ENCODE measurements around the gene HERPUD1. TPM values are rescaled to one million over a fixed set of nuclear protein-coding genes. Genes with fewer than 3 reads are reported as not detected.
A peak's percentile ranks its signal among the peaks of the same experiment; 100 is the strongest.

Gene HERPUD1
- total and polyA plus RNA-seq, 5 donors = 94.6 to 126 (median 116) TPM

DNA sequence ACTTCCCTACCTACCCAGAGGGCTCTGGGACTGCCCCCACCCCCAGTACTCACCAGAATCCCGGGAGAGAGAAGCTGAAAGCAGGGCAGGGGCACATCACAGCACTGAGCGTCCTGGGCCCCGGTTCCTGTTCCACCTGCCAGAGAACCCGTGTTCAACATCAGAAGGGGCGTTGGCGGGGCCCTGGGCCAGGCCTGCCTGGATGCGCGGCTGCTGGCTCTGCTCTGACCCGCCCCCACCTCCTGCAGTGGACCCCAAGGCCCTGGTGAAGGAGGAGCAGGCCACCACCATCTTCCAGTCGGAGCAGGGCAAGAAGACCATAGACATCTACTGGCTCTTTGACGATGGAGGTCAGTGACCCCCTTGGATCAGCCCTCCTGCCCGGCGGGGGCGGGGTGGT lies 39.2 kb upstream of the HERPUD1 start:
- no peak overlapping the region for H3K27ac ChIP-seq (ENCODE audit: low read length)
- no peaks in the 10 kb centered on the region for H3K9me3 ChIP-seq (ENCODE audit: control insufficient read depth, low read length)
- intact Hi-C loops (cut with DNase I) = no loop called here
- WGBS = 85% methylated on average over 14 of the region's 14 CpGs
- ATAC-seq = peak; percentile 14 to 42
- no peaks in the 10 kb centered on the region for H3K27me3 ChIP-seq (ENCODE audit: control insufficient read depth, insufficient read depth)
- H3K4me3 ChIP-seq (ENCODE audit: low read length) = no peak overlapping the region
- H3K4me1 ChIP-seq (ENCODE audit: control insufficient read depth, insufficient read depth, low read length) = no peaks in the 10 kb centered on the region
- DNase-seq = peak in 1 of 3 donors; percentile 21

DNA sequence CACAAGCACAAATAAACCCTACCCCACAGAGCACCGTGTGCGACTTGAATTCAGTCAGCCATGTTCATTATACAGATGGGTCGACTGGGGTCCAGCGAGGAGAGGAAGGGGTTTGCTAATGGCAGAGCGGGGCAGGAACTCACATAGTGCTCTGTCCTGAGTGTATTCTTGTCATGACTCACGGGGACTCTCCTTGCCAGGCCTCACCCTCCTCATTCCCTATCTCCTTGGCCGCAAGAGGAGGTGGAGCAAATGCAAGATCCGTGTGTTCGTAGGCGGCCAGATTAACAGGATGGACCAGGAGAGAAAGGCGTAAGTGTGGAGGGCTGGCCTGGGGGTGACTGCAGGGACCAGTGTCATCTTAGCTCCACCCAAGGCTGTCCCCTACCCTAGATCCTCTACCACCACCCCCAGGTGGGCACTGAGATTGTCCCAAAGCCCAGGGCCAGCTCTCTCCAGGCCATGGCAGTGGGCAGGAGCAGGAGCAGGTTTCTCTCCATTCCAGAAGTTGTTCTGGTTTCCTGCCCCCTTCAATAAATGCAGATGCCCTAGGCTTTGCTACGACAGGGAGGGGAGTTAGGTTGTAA lies 37.5 kb upstream of the HERPUD1 start:
- no peaks in the 10 kb centered on the region for H3K9me3 ChIP-seq (ENCODE audit: control insufficient read depth, low read length)
- intact Hi-C loops (cut with DNase I) = no loop called here

DNA sequence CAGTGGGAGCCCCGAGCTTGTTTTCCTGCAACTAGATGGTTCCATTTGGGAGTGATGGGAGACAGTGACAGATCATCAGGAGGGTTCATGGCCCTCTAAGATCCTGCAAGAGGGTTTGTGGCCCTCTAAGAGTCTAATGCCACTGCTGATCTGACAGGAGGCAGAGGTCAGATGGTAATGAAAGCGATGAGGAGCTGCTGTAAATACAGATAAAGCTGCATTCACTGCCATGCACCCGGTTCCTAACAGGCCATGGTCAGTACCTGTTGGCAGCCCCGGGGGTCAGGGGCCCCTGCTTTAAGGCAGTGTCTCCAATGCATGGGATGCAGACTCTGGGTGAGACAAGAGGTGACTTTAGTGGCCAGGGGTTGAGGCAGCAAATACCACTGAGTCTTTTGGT lies 36.1 kb upstream of the HERPUD1 start:
- Histone ChIP-seq H3K9me3 (ENCODE audit: control insufficient read depth, low read length) (no peaks in the 10 kb centered on the region), H3K27ac (ENCODE audit: low read length) (no peak overlapping the region), H3K4me1 (ENCODE audit: control insufficient read depth, insufficient read depth, low read length) (no peaks in the 10 kb centered on the region), H3K4me3 (ENCODE audit: low read length) (no peak overlapping the region), H3K27me3 (ENCODE audit: control insufficient read depth, insufficient read depth) (no peaks in the 10 kb centered on the region)
- DNase-seq (peak in 1 of 3 donors; percentile 18), ATAC-seq (no peak)
- WGBS = 64% methylated on average over 4 of the region's 4 CpGs
- intact Hi-C loops (cut with DNase I) = no loop called here

More for the DNA sequence above, 37.5 kb upstream of the HERPUD1 start:
- WGBS = 84% methylated on average over 12 of the region's 12 CpGs
- no peaks in the 10 kb centered on the region for H3K27me3 ChIP-seq (ENCODE audit: control insufficient read depth, insufficient read depth)
- DNase-seq = peak in 1 of 3 donors; percentile 18
- ATAC-seq = no peak
- no peak overlapping the region for H3K27ac ChIP-seq (ENCODE audit: low read length)
- H3K4me3 ChIP-seq (ENCODE audit: low read length) = no peak overlapping the region
- H3K4me1 ChIP-seq (ENCODE audit: control insufficient read depth, insufficient read depth, low read length) = no peaks in the 10 kb centered on the region

DNA sequence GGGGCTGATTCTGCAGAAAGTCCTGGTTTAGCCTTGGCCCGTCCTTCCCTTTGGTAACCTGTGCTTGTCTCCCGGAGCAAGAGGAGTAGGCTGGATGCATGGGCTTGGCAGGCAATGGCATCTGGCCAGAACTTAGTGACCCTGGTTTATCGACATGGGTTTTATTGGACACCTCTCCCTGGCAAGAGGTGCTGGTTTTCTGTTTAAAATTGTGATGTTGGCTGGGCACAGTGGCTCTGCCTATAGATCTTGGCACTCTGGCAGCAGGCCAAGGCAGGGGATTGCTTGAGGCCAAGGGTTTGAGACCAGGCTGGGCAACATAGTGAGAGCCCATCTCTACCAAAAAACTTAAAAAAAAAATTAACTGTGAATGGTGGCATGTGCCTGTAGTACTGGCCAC lies 35.7 kb upstream of the HERPUD1 start:
- WGBS = 66% methylated on average over 3 of the region's 3 CpGs

DNA sequence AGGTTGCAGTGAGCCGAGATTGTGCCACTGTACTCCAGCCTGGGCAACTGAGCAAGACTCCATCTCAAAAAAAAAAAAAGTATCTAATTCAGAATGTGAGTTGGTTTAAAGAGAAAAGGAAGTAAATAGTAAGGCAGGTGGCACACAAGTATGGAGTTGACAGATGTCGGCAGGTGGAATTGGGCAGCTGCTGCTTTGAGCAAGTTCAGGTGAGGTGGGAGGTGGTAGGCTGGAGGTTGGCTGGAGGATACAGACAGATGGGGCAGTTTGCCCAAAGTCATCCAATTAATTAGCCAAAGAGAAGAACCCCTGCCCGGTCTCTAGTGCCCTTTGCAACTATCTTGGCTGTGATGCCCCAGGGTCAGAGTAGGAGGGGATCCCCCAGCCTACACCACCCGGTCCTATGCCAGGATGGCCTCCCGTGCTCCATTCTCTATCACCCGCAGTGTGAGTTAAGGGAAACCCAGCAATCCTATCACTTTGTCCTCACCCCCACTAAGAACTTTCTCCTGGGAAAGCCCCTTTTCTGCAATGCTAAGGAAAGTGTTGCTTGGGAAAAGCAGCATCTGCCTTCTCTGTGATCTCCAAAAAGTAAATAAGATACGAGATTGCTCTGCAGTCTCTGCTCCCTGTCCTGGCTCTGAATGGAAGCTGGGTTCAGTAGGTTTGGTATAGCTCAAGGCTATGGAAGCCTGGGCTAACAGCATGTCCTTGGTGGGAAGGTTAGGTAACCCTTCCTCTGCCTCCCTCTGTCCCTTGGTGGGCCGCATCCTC lies 34.7 kb upstream of the HERPUD1 start:
- DNase-seq (peak in 1 of 3 donors; percentile 9), ATAC-seq (no peak)
- H3K4me3 ChIP-seq (ENCODE audit: low read length) = no peak overlapping the region
- H3K9me3 ChIP-seq (ENCODE audit: control insufficient read depth, low read length) = no peaks in the 10 kb centered on the region
- WGBS = 79% methylated on average over 8 of the region's 8 CpGs
- intact Hi-C loops (cut with DNase I) = no loop called here
- H3K27me3 ChIP-seq (ENCODE audit: control insufficient read depth, insufficient read depth) = no peaks in the 10 kb centered on the region
- H3K4me1 ChIP-seq (ENCODE audit: control insufficient read depth, insufficient read depth, low read length) = no peaks in the 10 kb centered on the region
- no peak overlapping the region for H3K27ac ChIP-seq (ENCODE audit: low read length)

More for the DNA sequence above, 35.7 kb upstream of the HERPUD1 start:
- Histone ChIP-seq H3K4me3 (ENCODE audit: low read length) (no peak overlapping the region), H3K27ac (ENCODE audit: low read length) (no peak overlapping the region), H3K4me1 (ENCODE audit: control insufficient read depth, insufficient read depth, low read length) (no peaks in the 10 kb centered on the region), H3K27me3 (ENCODE audit: control insufficient read depth, insufficient read depth) (no peaks in the 10 kb centered on the region), H3K9me3 (ENCODE audit: control insufficient read depth, low read length) (no peaks in the 10 kb centered on the region)
- intact Hi-C loops (cut with DNase I) = no loop called here
- DNase-seq (peak in 2 of 3 donors; percentile 15 to 58), ATAC-seq (no peak)

DNA sequence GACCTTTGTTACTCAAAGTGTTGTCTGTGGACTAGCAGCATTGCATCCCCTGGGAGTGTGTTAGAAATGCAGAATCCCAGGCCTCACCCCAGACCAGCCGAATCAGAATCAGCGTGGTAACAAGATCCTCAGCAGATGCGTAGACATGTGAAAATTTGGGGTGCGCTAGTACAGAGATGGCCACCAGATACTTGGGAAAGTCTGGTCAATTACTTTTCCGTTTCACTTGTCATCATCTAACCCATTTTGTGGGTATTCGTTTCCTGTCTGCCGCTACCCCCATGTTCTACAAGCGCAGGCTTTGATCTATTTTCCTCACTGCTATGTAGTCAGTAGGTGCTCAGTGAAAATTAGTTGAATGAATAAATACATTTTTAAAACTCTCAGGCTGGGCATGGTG lies 33.1 kb upstream of the HERPUD1 start:
- Histone ChIP-seq H3K4me1 (ENCODE audit: control insufficient read depth, insufficient read depth, low read length) (no peaks in the 10 kb centered on the region), H3K27me3 (ENCODE audit: control insufficient read depth, insufficient read depth) (no peaks in the 10 kb centered on the region), H3K27ac (ENCODE audit: low read length) (no peak overlapping the region), H3K9me3 (ENCODE audit: control insufficient read depth, low read length) (no peaks in the 10 kb centered on the region), H3K4me3 (ENCODE audit: low read length) (no peak overlapping the region)
- ATAC-seq (no peak), DNase-seq (no peak)
- intact Hi-C loops (cut with DNase I) = no loop called here
- WGBS = 93% methylated on average over 8 of the region's 8 CpGs

DNA sequence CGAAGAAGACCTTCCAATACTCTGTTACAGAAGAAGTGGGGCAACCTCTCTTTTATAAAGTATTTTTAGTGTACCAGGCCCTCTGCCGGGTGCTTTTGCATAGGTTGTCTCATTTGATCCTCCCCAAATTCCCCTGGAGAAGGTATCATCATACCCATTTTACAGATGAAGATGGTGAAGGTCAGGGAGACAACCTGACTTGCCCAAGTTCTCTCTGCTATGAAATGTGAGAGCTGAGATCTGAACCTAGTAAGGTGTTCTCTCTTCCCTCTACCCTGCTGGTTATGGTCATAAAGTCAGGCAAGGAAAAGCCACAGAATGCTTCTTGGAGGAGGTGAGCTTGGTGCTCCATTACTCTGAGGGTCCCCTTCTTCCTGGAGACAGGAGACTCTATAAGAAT lies 28.1 kb upstream of the HERPUD1 start:
- WGBS = 92% methylated on average over 2 of the region's 2 CpGs
- Histone ChIP-seq H3K27me3 (ENCODE audit: control insufficient read depth, insufficient read depth) (no peaks in the 10 kb centered on the region), H3K9me3 (ENCODE audit: control insufficient read depth, low read length) (no peaks in the 10 kb centered on the region), H3K4me1 (ENCODE audit: control insufficient read depth, insufficient read depth, low read length) (no peaks in the 10 kb centered on the region), H3K4me3 (ENCODE audit: low read length) (no peak overlapping the region), H3K27ac (ENCODE audit: low read length) (no peak overlapping the region)
- DNase-seq = no peak
- intact Hi-C loops (cut with DNase I) = no loop called here
- ATAC-seq = no peak

DNA sequence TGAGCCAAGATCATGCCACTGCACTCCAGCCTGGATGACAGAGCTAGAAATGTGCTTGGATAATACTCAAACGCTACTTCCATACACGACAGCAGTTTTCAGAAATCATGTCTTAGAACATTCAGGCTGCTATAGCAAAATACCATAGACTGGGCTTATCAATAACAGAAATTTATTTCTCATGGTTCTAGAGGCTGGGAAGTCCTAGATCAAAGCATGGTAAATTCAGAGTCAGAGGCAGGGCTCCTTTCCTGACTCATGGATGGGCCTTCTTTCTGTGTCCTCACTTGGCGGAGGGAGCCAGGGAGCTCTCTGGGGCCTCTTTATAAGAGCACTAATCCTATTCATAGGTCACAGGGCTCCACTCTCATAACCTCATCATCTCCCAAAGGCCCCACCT lies 24.5 kb upstream of the HERPUD1 start:
- 96% methylated on average over 3 of the region's 3 CpGs for WGBS
- H3K4me3 ChIP-seq (ENCODE audit: low read length) = no peak overlapping the region
- no peaks in the 10 kb centered on the region for H3K4me1 ChIP-seq (ENCODE audit: control insufficient read depth, insufficient read depth, low read length)
- no peak for ATAC-seq
- DNase-seq = no peak
- H3K27me3 ChIP-seq (ENCODE audit: control insufficient read depth, insufficient read depth) = no peaks in the 10 kb centered on the region
- H3K9me3 ChIP-seq (ENCODE audit: control insufficient read depth, low read length) = no peaks in the 10 kb centered on the region
- intact Hi-C loops (cut with DNase I) = no loop called here
- H3K27ac ChIP-seq (ENCODE audit: low read length) = no peak overlapping the region

DNA sequence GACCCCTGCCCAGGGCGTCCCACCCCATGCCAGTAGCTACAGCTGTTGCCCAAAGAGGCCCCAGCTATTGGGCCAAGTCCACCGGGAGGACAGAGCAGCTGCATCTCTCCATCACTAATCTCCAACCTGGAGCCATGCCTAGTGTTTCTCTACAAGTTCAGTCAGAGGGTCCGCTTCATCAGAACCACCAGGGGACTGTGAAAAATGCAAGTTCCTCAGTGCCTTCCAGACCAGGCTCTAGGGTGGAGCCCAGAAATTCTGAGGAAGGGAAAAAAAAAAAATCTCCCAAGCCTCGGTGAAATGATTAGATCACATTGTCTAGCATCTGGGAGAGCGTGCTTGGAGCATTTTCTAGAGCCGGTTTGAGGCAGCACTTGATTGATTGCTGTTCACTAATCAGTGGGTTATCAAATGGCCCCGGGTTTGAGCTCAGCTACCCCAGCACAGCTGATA lies 22.4 kb upstream of the HERPUD1 start:
- WGBS = 63% methylated on average over 7 of the region's 7 CpGs
- H3K27ac ChIP-seq (ENCODE audit: low read length) = no peak overlapping the region
- no peaks in the 10 kb centered on the region for H3K27me3 ChIP-seq (ENCODE audit: control insufficient read depth, insufficient read depth)
- H3K4me3 ChIP-seq (ENCODE audit: low read length) = no peak overlapping the region
- no peak for ATAC-seq
- intact Hi-C loops (cut with DNase I) = no loop called here
- peak in 1 of 3 donors; percentile 28 for DNase-seq
- no peaks in the 10 kb centered on the region for H3K9me3 ChIP-seq (ENCODE audit: control insufficient read depth, low read length)
- no peaks in the 10 kb centered on the region for H3K4me1 ChIP-seq (ENCODE audit: control insufficient read depth, insufficient read depth, low read length)

DNA sequence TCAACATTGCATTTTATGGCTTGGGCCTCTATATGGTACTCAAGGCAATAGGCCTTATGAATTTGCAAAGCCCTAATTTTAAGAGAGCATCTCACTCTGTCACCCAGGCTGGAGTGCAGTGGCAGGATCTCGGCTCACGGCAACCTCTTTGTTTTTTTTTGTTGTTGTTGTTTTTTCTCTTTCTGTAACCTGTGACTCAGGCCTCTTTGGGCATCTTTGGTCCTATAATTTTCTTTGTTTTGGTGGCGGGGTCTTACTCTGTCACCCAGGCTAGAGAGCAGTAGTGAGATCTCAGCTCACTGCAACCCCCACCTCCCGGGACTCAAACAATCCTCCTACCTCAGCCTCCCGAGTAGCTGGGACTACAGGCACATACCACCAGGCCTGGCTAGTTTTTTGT lies 21.8 kb upstream of the HERPUD1 start:
- H3K4me3 ChIP-seq (ENCODE audit: low read length) = no peak overlapping the region
- WGBS = 92% methylated on average over 5 of the region's 5 CpGs
- H3K4me1 ChIP-seq (ENCODE audit: control insufficient read depth, insufficient read depth, low read length) = no peaks in the 10 kb centered on the region
- H3K27me3 ChIP-seq (ENCODE audit: control insufficient read depth, insufficient read depth) = no peaks in the 10 kb centered on the region
- H3K27ac ChIP-seq (ENCODE audit: low read length) = no peak overlapping the region
- no peak for DNase-seq
- no peaks in the 10 kb centered on the region for H3K9me3 ChIP-seq (ENCODE audit: control insufficient read depth, low read length)
- intact Hi-C loops (cut with DNase I) = no loop called here
- no peak for ATAC-seq

DNA sequence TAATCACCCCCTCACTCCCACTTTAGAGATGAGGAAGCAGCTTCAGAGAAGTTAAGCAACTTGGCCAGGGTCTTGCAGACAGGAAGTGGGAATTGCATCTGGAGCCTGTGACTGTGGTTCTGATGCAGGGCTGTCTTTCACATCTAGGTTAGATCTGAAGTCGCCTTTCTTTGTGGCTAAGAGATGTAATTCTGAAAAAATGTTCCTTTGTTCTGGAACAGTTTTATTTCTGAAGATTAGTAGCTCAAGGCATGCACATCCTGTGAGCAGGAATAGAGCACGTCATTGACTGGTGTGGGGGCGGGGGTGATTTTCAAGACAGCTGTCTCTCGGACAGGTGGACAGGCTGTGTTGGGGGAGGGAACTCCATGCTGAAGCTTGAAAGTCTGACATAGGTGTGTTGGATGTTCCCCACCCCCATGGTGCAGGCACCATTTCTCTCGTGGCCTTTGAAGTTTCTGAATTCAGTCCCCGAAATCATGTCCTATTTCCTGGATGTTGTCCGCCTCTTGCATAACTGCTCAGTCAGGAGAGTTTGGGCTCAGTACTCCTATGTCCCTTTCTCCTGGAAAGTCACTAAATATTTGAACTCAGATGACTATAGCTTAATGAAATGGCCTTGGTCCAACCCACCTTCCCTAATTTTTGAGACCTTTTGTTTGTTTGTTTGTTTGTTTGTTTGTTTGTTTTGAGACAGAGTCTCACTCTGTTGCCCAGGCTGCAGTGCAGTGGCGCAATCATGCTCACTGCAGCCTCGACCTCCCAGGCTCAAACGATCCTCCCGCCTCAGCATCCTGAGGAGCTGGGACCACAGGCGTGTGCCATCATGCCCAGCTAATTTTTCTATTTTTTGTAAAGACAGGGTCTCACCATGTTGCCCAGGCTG lies 21.0 kb upstream of the HERPUD1 start:
- WGBS = 74% methylated on average over 12 of the region's 12 CpGs
- H3K4me3 ChIP-seq (ENCODE audit: low read length) = no peak overlapping the region
- ATAC-seq = peak; percentile 36 to 44
- H3K9me3 ChIP-seq (ENCODE audit: control insufficient read depth, low read length) = no peaks in the 10 kb centered on the region
- peak in 1 of 3 donors; percentile 40 for DNase-seq
- no peaks in the 10 kb centered on the region for H3K27me3 ChIP-seq (ENCODE audit: control insufficient read depth, insufficient read depth)
- intact Hi-C loops (cut with DNase I) = no loop called here
- H3K4me1 ChIP-seq (ENCODE audit: control insufficient read depth, insufficient read depth, low read length) = no peaks in the 10 kb centered on the region
- H3K27ac ChIP-seq (ENCODE audit: low read length) = no peak overlapping the region
